Ecto neural progenitor cell (in vitro differentiated cells): ENCODE measurements around the gene RAVER2.

Source experiments
- DNase-seq: peaks from one replicate; pipeline ENCODE4 v3.0.0-alpha.2; 2018; ENCODE audit warnings: low spot score

Gene RAVER2

GRCh38 chr1:64878090-64878489 is 133.2 kb downstream of the RAVER2 start:
- DNase-seq: no peak

GRCh38 chr1:64878931-64879611 is 134.2 kb downstream of the RAVER2 start:
- DNase-seq: no peak

- DNase-seq: no peak
Observed at GRCh38 chr1:64880449-64880848, 135.6 kb downstream of the RAVER2 start.

GRCh38 chr1:64881281-64881680 is 136.4 kb downstream of the RAVER2 start:
- DNase-seq: no peak
